UCSD-AML1 (cell line): ENCODE data around the gene HJV.

Source experiments
- DNase-seq: peaks from one replicate; lab custom pipeline; 2025; ENCODE audit not compliant: unreplicated experiment; lab: John Stamatoyannopoulos, UW

HJV gene

DNA sequence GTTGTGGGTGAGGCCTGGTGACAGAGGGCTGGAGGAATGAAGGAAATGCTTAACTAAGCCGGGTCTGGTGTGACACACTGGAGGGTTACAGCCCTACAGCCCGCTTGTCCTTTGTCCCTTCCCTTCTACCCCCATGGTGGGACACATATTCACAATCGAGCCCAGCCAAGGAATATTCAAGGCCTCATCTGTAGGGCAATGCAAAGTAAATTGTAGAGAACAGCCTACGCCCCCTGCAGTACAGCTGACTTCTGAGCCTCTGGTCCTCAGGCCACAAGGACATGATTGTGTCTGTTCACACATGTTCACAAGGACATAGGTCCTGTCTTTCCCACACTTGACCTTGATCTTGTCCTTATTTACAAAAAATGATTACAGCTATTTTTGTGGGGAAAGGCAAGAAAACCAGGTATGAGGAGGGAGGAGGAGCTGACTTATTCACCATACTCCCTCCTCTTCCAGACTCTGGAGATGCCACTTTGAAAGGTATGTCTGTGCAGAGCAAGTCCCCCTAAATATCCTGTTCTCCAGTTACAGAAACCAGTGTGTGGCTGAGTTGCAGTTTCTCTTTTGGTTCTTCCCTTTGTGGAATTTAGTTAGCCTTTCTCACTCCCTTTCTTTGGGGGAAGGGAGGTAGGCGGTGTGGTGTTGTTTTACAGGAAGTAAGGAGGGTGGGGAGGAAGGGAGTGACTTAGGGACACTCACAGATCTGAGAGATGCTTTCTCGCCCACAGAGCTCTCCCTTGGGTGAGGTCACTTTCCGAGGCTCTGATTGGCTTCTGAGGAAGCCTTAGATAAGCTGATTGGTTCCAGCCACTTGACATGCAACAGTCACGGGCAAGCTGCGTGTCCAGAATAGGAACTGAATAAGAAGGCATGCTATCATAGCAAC is 42.4 kb downstream of the HJV start:
- peak; percentile 87 for DNase-seq

DNA sequence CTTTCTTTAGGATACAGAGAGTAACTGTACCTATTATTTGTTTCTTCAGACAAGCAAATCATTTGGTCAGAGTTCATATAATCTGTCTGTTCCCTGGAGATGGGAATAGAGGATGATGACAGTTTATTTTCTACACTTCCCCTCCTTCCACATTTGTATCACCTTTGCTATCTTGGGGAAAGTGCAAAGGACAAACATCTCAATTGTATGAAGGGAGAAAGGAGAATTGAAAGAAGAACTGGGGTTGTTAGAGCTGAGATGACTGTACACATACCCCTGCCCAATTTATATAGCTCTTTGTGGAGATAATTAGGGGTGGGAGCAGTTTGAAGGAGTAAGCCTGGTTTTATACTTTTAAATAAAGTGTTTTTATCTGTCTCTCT is 43.1 kb downstream of the HJV start:
- no peak for DNase-seq

DNA sequence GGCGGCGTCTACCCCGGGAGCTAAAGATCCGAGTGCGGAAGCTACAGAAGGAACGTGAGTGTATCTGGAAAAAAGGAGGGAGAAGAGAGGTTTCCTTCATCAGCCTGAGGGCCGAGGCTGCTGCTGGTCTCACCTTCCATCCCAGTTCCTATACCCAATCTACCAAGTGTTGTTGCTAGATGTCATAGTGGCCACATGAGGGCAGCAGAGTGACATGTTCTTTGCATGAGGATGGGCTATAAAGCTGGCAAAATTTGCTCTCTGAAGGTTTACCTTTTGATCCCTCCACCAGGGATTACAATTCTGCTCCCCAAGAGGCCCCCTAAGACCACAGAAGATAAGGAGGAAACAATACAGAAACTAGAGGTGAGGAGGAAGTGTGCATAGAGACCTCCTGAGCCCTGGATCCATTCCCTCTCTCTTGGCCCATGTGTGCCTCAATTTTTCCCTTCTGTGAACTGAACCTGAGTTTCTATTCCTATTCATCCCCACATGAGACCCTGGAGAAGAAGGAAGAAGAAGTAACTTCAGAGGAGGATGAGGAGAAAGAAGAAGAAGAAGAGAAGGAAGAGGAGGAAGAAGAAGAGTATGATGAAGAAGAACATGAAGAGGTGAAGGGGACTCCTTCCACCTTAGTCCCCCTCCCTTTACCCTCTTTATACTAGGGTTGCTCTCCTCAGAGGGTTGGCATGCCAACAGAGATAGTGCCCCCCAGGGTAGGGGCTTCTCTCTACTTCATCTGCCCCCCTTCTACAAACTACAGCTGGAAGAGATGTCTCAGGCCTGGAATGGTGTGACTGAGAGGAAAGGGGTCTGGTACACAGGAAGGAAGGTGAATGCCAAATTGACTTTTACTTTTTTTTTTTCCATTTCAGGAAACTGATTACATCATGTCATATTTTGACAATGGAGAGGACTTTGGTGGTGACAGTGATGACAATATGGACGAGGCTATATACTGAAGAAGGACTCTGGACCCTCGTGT is 43.8 kb downstream of the HJV start:
- peak; percentile 58 for DNase-seq

DNA sequence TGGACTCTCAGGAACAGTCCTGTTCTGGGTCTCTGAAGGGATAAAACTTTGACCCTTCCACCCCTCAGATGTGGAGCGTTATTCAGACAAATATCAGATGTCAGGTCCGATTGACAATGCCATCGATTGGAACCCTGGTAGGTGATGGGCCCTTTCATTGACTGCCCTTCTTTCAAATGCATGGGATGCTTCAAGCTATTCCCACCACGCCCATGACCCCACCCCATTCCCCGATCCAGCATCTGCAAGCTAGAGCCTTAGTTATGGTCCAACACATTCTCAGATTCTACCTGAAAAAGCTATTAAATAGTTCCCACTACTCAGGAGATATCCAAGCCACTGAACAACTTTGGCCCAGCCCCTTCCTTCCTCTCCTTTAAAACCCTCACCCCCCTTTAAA is 44.5 kb downstream of the HJV start:
- DNase-seq, result no peak

DNA sequence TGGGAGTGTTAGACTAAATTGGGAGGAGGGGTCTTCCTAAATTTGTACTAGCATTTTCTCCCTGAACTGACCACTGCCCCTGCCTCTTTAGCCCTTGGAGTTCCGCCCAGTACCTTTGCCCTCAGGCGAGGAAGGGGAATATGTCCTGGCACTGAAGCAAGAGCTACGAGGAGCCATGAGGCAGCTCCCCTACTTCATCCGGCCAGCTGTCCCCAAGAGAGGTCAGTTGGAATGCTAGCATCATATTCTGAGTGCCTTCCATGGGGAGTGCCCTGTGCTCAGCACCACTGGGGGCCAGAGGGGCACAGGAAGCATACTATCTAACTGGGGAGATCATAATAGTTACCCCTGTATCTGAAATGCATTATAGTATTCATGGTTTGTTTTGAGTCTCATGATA is 46.3 kb downstream of the HJV start:
- DNase-seq, result no peak

DNA sequence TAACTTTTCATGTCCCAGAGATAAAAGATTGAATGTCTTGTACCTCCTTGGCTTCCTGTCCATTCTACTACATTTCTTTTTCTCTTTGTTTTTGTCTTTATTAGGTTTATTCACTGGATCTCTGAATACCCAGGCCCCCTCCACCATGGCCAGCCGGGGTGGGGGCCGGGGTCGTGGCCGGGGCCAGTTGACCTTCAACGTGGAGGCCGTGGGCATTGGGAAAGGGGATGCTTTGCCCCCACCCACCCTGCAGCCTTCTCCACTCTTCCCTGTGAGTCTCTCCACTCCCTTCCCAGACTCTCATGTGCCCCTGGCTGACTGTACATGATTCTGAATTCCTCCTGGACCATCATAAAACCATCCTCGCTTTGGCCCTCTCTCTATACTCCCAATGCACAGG is 46.8 kb downstream of the HJV start:
- no peak for DNase-seq

DNA sequence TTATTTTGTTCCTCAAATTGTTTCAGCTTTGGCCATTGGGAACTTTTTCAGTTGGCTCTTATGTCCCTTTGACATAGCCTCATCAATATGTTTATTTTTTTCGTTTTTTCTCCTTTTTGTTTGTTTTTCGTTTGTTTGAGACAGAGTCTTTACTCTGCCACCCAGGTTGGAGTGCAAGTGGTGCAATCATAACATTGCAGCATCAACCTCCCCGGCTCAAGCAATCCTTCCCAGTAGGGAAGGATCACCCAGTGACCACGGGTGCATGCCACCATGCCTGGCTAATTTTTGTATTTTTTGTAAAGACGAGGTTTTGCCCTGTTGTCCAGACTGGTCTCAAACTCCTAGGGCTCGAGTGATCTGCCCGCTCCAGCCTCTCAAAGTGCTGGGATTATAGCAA is 49.0 kb downstream of the HJV start:
- no peak for DNase-seq
